ENCODE data around the gene ZC3H4. TPM values are rescaled to one million over a fixed set of nuclear protein-coding genes. Genes with fewer than 3 reads are reported as not detected.
"Not testable (repeated sequence)": the region's sequence is repeated elsewhere in the genome, so short reads cannot be mapped to it uniquely, and the experiment has no call there.

ZC3H4 gene
- total RNA-seq, 1 experiment from 2014 or later, result 45.1 TPM

GRCh38 chr19:47141695-47142094 lies 28.1 kb upstream of the ZC3H4 start:
- H4K20me1 ChIP-seq (ENCODE audit: insufficient read depth), result peaks cover 13% of the 10 kb centered on the region; the same call in 1 of the 2 replicates
- H3K27ac ChIP-seq (ENCODE audit: low read depth, low read length), result 0 out of 2 replicates have a peak overlapping the region, but pooled peaks have one; percentile 6
- no peak overlapping the region for H3K9ac ChIP-seq (ENCODE audit: low read length)
- DNase-seq (ENCODE audit: low read depth, low spot score) (no peak), ATAC-seq (no peak)
- BruUV-seq (replicated peaks), result no TSS peak
- H3K4me3 ChIP-seq (replicated peaks in 1 of 2; ENCODE audit: low read depth in 1 of 2, low read length in 2 of 2), result no peak overlapping the region
- no peak overlapping the region for H3K4me2 ChIP-seq (ENCODE audit: low read length)
- intact Hi-C loops (cut with micrococcal nuclease), result no loop called here
- peaks cover 26 to 34% of the 10 kb centered on the region in 2 experiments for H3K36me3 ChIP-seq (ENCODE audit: control insufficient read depth in 1 of 2, insufficient read depth in 2 of 2, low read length in 2 of 2)
- H3K27me3 ChIP-seq (ENCODE audit: insufficient read depth, low read length), result no peaks in the 10 kb centered on the region
- H3K9me2 ChIP-seq (ENCODE audit: insufficient read depth), result no peaks in the 10 kb centered on the region
- TF ChIP-seq EZH2 (IDR thresholded peaks at IDR 0.05) (no peak), TCF7L2 (IDR thresholded peaks at IDR 0.05; ENCODE audit: borderline replicate concordance, extremely low read depth, insufficient read depth, insufficient read length) (no peak), MAX (IDR thresholded peaks at IDR 0.05) (no peak), ELF1 (IDR thresholded peaks at IDR 0.05; ENCODE audit: borderline replicate concordance, low read depth) (no peak), ATF3 (IDR thresholded peaks at IDR 0.05) (no peak), POLR2AphosphoS5 (IDR thresholded peaks at IDR 0.05; ENCODE audit: low read depth, low read length) (no peak), CTCF (IDR thresholded peaks at IDR 0.05 in 2 of 3, conservative IDR thresholded peaks at IDR 0.05 in 1 of 3; ENCODE audit: borderline replicate concordance in 1 of 3, insufficient read depth in 1 of 3, low read depth in 2 of 3, low read length in 2 of 3) (no peak), FOSL1 (IDR thresholded peaks at IDR 0.05; ENCODE audit: low read depth) (no peak), SIN3A (IDR thresholded peaks at IDR 0.05; ENCODE audit: low read depth) (no peak), EZH2phosphoT487 (IDR thresholded peaks at IDR 0.05; ENCODE audit: borderline replicate concordance) (no peak), ZNF274 (IDR thresholded peaks at IDR 0.05; ENCODE audit: low read depth, low read length) (no peak), REST (IDR thresholded peaks at IDR 0.05; ENCODE audit: low read depth) (no peak), RAD21 (IDR thresholded peaks at IDR 0.05; ENCODE audit: low read depth) (no peak)
- H3K4me1 ChIP-seq (ENCODE audit: control insufficient read depth in 1 of 2, insufficient read depth in 2 of 2, low read length in 2 of 2), result peaks cover 16 to 24% of the 10 kb centered on the region in 2 experiments
- no peaks in the 10 kb centered on the region for H3K9me3 ChIP-seq (ENCODE audit: control insufficient read depth in 1 of 2, insufficient read depth in 1 of 2, low read depth in 1 of 2, low read length in 2 of 2)
- peaks cover 100% of the 10 kb centered on the region for H3K79me2 ChIP-seq (ENCODE audit: insufficient read depth, low read length)
- RAD21 ChIA-PET (ENCODE audit: low non-redundant PET in 1 of 2, low total read pairs in 2 of 2, uncharacterized antibody in 2 of 2, unreplicated experiment in 2 of 2), result no interaction called here
- CTCF ChIA-PET, result interaction anchor here (1.7 kb wide), 1 partner anchor 129 kb away, joined by 5 read pairs; no protein-coding TSS in a partner anchor
- H2AFZ ChIP-seq (ENCODE audit: low read depth, low read length, poor library complexity, severe bottlenecking), result no peak overlapping the region
- POLR2A ChIA-PET, result interaction anchor here (1.5 kb wide), 1 partner anchor 102 kb away, joined by 3 read pairs; no protein-coding TSS in a partner anchor

- intact Hi-C loops (cut with micrococcal nuclease); RAD21 ChIA-PET (ENCODE audit: low non-redundant PET in 1 of 2, low total read pairs in 2 of 2, uncharacterized antibody in 2 of 2, unreplicated experiment in 2 of 2); H3K9me3 ChIP-seq (ENCODE audit: control insufficient read depth in 1 of 2, insufficient read depth in 1 of 2, low read depth in 1 of 2, low read length in 2 of 2); H2AFZ ChIP-seq (ENCODE audit: low read depth, low read length, poor library complexity, severe bottlenecking); H3K9me2 ChIP-seq (ENCODE audit: insufficient read depth); H3K4me3 ChIP-seq (replicated peaks in 1 of 2; ENCODE audit: low read depth in 1 of 2, low read length in 2 of 2); H3K9ac ChIP-seq (ENCODE audit: low read length); BruUV-seq (replicated peaks); H3K27me3 ChIP-seq (ENCODE audit: insufficient read depth, low read length); DNase-seq (ENCODE audit: low read depth, low spot score): not testable (repeated sequence)
- H3K27ac ChIP-seq (ENCODE audit: low read depth, low read length), result peak overlapping the region; percentile 45; the same call in 1 of the 2 replicates
- ChIA-PET POLR2A (interaction anchor here (1.5 kb wide), 1 partner anchor 103 kb away, joined by 3 read pairs; no protein-coding TSS in a partner anchor), CTCF (interaction anchor here (0.8 to 1.7 kb wide), 2 partner anchors 62 to 128 kb away, joined by 3 to 5 read pairs; no protein-coding TSS in a partner anchor)
- ATAC-seq, result peak; percentile 69
- H3K36me3 ChIP-seq (ENCODE audit: control insufficient read depth in 1 of 2, insufficient read depth in 2 of 2, low read length in 2 of 2), result peaks cover 22 to 30% of the 10 kb centered on the region in 2 experiments
- H4K20me1 ChIP-seq (ENCODE audit: insufficient read depth), result peaks cover 14% of the 10 kb centered on the region; the same call in 1 of the 2 replicates
- H3K79me2 ChIP-seq (ENCODE audit: insufficient read depth, low read length), result peaks cover 100% of the 10 kb centered on the region
- H3K4me2 ChIP-seq (ENCODE audit: low read length), result peak overlapping the region; percentile 12; the same call in 1 of the 2 replicates
- peaks cover 20 to 28% of the 10 kb centered on the region in 2 experiments for H3K4me1 ChIP-seq (ENCODE audit: control insufficient read depth in 1 of 2, insufficient read depth in 2 of 2, low read length in 2 of 2)
Measured at GRCh38 chr19:47141252-47141651, 27.7 kb upstream of the ZC3H4 start.
